ENCODE data around the gene SLC5A6. TPM values are rescaled to one million over a fixed set of nuclear protein-coding genes. Genes with fewer than 3 reads are reported as not detected.

Gene SLC5A6
- total RNA-seq, 2 experiments from 2014 or later, result 55.5 to 60.1 TPM

DNA sequence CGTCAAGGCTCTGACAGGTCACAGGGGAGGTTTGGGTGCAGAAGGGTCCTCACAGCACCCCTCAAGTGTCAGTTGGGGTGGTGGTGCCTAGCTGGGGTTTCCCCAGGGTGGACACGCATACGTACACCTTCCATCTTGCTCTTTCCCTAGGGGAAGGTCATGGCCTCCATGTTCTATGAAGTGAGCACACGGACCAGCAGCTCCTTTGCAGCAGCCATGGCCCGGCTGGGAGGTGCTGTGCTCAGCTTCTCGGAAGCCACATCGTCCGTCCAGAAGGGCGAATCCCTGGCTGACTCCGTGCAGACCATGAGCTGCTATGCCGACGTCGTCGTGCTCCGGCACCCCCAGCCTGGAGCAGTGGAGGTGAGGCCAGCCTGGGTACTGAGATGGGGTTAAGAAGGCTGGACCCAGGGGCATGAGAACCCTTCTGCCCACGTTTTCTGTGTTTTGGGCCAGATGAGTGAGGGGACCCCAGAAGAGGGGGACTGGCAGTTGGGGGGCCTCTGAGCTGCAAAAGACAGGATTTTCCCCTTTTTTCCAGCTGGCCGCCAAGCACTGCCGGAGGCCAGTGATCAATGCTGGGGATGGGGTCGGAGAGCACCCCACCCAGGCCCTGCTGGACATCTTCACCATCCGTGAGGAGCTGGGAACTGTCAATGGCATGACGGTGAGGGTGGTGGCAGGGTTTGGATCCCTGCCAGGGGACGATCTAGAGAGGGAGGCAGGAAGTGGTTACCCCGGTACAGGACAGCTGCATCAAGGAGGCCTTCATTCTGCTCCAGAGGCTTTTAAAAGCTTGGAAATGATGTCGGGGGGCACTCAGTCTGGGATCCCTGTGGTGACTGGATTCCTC lies 29.9 kb upstream of the SLC5A6 start:
- TF ChIP-seq, protein P1, sequence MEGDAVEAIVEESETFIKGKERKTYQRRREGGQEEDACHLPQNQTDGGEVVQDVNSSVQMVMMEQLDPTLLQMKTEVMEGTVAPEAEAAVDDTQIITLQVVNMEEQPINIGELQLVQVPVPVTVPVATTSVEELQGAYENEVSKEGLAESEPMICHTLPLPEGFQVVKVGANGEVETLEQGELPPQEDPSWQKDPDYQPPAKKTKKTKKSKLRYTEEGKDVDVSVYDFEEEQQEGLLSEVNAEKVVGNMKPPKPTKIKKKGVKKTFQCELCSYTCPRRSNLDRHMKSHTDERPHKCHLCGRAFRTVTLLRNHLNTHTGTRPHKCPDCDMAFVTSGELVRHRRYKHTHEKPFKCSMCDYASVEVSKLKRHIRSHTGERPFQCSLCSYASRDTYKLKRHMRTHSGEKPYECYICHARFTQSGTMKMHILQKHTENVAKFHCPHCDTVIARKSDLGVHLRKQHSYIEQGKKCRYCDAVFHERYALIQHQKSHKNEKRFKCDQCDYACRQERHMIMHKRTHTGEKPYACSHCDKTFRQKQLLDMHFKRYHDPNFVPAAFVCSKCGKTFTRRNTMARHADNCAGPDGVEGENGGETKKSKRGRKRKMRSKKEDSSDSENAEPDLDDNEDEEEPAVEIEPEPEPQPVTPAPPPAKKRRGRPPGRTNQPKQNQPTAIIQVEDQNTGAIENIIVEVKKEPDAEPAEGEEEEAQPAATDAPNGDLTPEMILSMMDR (conservative IDR thresholded peaks at IDR 0.05; ENCODE audit: low read length), result no peak
- TF ChIP-seq EZH2phosphoT487 (IDR thresholded peaks at IDR 0.05; ENCODE audit: borderline replicate concordance, low read depth, low read length), result no peak
- ChIA-PET POLR2A (interaction anchor here (0.6 to 1.3 kb wide), 3 partner anchors 9 to 133 kb away, joined by 3 to 4 read pairs (median 3); no protein-coding TSS in a partner anchor), CTCF (ENCODE audit: unreplicated experiment) (no interaction called here)
- Histone ChIP-seq H3K4me2 (ENCODE audit: low read length) (no peak overlapping the region), H3K4me3 (ENCODE audit: low read depth, low read length, poor library complexity, severe bottlenecking) (no peak overlapping the region), H3K9me3 (ENCODE audit: low read length) (no peaks in the 10 kb centered on the region), H4K20me1 (ENCODE audit: insufficient read depth, low read length) (no peaks in the 10 kb centered on the region), H3K9me2 (ENCODE audit: insufficient read depth, low read length) (no peaks in the 10 kb centered on the region), H3K27ac (ENCODE audit: low read depth, low read length, poor library complexity, severe bottlenecking) (no peak overlapping the region), H3K4me1 (ENCODE audit: insufficient read depth, low read length, poor library complexity, severe bottlenecking) (no peaks in the 10 kb centered on the region), H2AFZ (ENCODE audit: low read length) (no peak overlapping the region), H3K36me3 (ENCODE audit: insufficient read depth, low read length) (peaks cover 90% of the 10 kb centered on the region), H3K79me2 (ENCODE audit: insufficient read depth, low read depth, low read length) (no peaks in the 10 kb centered on the region)
- intact Hi-C loops (cut with micrococcal nuclease; ENCODE audit: unreplicated experiment), result no loop called here
- BruUV-seq (replicated peaks), result no TSS peak
- no peak for DNase-seq (ENCODE audit: low spot score)

DNA sequence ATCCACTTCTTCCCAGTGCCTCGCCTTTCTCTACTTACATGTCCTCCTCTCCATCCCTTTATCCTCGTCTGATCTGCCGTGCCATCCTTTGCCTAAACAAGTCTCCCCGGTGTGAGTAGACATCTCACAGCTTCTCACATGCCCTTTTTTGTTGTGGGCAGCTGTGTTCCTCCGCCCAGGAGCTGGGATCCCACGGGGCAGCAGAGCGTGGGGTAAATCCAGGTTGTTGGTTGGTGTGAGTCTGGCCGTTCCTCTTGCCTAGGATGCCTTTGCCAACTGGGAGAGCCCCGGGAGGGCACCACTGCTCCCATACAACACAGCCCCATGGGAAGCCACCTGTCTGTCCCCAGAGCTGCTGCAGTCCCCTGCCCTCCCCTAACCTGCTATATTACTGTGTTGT lies 28.3 kb upstream of the SLC5A6 start:
- peaks cover 100% of the 10 kb centered on the region for H3K36me3 ChIP-seq (ENCODE audit: insufficient read depth, low read length)
- H3K27ac ChIP-seq (ENCODE audit: low read depth, low read length, poor library complexity, severe bottlenecking), result no peak overlapping the region
- no peak overlapping the region for H3K4me2 ChIP-seq (ENCODE audit: low read length)
- DNase-seq (ENCODE audit: low spot score), result no peak
- H3K4me3 ChIP-seq (ENCODE audit: low read depth, low read length, poor library complexity, severe bottlenecking), result no peak overlapping the region
- CTCF ChIA-PET (ENCODE audit: unreplicated experiment), result no interaction called here
- no peaks in the 10 kb centered on the region for H3K4me1 ChIP-seq (ENCODE audit: insufficient read depth, low read length, poor library complexity, severe bottlenecking)
- intact Hi-C loops (cut with micrococcal nuclease; ENCODE audit: unreplicated experiment), result no loop called here
- no TSS peak for BruUV-seq (replicated peaks)
- no peak overlapping the region for H2AFZ ChIP-seq (ENCODE audit: low read length)
- TF ChIP-seq EZH2phosphoT487 (IDR thresholded peaks at IDR 0.05; ENCODE audit: borderline replicate concordance, low read depth, low read length), result no peak
- TF ChIP-seq, protein P1 (conservative IDR thresholded peaks at IDR 0.05; ENCODE audit: low read length), result no peak
- POLR2A ChIA-PET, result no interaction called here
- H3K79me2 ChIP-seq (ENCODE audit: insufficient read depth, low read depth, low read length), result no peaks in the 10 kb centered on the region
- no peaks in the 10 kb centered on the region for H3K9me2 ChIP-seq (ENCODE audit: insufficient read depth, low read length)
- no peaks in the 10 kb centered on the region for H3K9me3 ChIP-seq (ENCODE audit: low read length)
- no peaks in the 10 kb centered on the region for H4K20me1 ChIP-seq (ENCODE audit: insufficient read depth, low read length)

DNA sequence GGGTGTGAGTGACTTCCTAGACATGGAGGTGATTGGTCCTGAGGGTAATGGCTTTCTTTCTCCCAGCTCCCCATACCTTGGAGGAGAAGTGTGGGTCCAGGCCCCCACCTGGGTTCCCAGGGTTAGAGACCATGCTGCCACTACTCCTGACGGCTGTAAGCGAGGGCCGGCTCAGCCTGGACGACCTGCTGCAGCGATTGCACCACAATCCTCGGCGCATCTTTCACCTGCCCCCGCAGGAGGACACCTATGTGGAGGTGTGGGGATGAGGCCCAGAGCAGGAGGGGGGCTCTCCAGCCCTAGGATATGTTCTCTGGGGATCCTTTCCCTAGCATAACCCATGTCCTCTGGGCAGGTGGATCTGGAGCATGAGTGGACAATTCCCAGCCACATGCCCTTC lies 26.9 kb upstream of the SLC5A6 start:
- H3K27ac ChIP-seq (ENCODE audit: low read depth, low read length, poor library complexity, severe bottlenecking), result no peak overlapping the region
- BruUV-seq (replicated peaks), result no TSS peak

More for the DNA sequence above, 26.9 kb upstream of the SLC5A6 start:
- TF ChIP-seq, protein P1 (conservative IDR thresholded peaks at IDR 0.05; ENCODE audit: low read length), result no peak
- no peak for TF ChIP-seq EZH2phosphoT487 (IDR thresholded peaks at IDR 0.05; ENCODE audit: borderline replicate concordance, low read depth, low read length)
- ChIA-PET POLR2A (no interaction called here), CTCF (ENCODE audit: unreplicated experiment) (no interaction called here)
- no peak overlapping the region for H3K4me2 ChIP-seq (ENCODE audit: low read length)
- no peaks in the 10 kb centered on the region for H4K20me1 ChIP-seq (ENCODE audit: insufficient read depth, low read length)
- no peaks in the 10 kb centered on the region for H3K79me2 ChIP-seq (ENCODE audit: insufficient read depth, low read depth, low read length)
- H3K4me3 ChIP-seq (ENCODE audit: low read depth, low read length, poor library complexity, severe bottlenecking), result no peak overlapping the region
- intact Hi-C loops (cut with micrococcal nuclease; ENCODE audit: unreplicated experiment), result no loop called here
- H3K9me3 ChIP-seq (ENCODE audit: low read length), result no peaks in the 10 kb centered on the region
- no peaks in the 10 kb centered on the region for H3K9me2 ChIP-seq (ENCODE audit: insufficient read depth, low read length)
- H3K4me1 ChIP-seq (ENCODE audit: insufficient read depth, low read length, poor library complexity, severe bottlenecking), result no peaks in the 10 kb centered on the region
- no peak for DNase-seq (ENCODE audit: low spot score)
- H2AFZ ChIP-seq (ENCODE audit: low read length), result no peak overlapping the region
- H3K36me3 ChIP-seq (ENCODE audit: insufficient read depth, low read length), result peaks cover 100% of the 10 kb centered on the region
